Motor neuron (in vitro differentiated cells): ENCODE results near the gene AKR1D1. TPM values are rescaled to one million over a fixed set of nuclear protein-coding genes. Genes with fewer than 3 reads are reported as not detected.
A peak's percentile ranks its signal among the peaks of the same experiment; 100 is the strongest.
"Not testable (repeated sequence)": the region's sequence is repeated elsewhere in the genome, so short reads cannot be mapped to it uniquely, and the experiment has no call there.

ENCODE experiments used
- ATAC-seq, 8 experiments: fragments of 200-7000 bp; cut with Tn5 transposase; replicated peaks in 6 of 8; 2 replicates each; pipeline ENCODE4 v1.8.0; 2021; ENCODE audit warnings: mild to moderate bottlenecking in 8 of 8, moderate library complexity in 8 of 8
- H3K27ac ChIP-seq, 2 donors: fragments of 250-450 bp; sonication (Bioruptor Pico); 2 replicates each; pipeline ENCODE4 v1.9.0; 2021; ENCODE audit warnings: antibody characterized with exemption in 2 of 2, mild to moderate bottlenecking in 2 of 2, moderate library complexity in 1 of 2
- H3K4me1 ChIP-seq, 2 donors: fragments of 250-450 bp; sonication (Bioruptor Pico); replicated peaks in 1 of 2; 2 replicates each; pipeline ENCODE4 v1.6.1; 2021; ENCODE audit warnings: antibody characterized with exemption in 2 of 2, mild to moderate bottlenecking in 2 of 2, moderate library complexity in 1 of 2
- H3K4me3 ChIP-seq, 5 donors: fragments of 250-450 bp; sonication (Bioruptor Pico); 2 replicates each; pipeline ENCODE4 v1.9.0; 2021; ENCODE audit warnings: antibody characterized with exemption in 5 of 5, mild to moderate bottlenecking in 5 of 5, moderate library complexity in 4 of 5
- WGBS, 10 experiments: fragments of 450-650 bp; shearing (Covaris generic); methylation state at CpG; one replicate each; pipeline ENCODE4 v1.0.0; 2022; 5-methylcytosine and 5-hydroxymethylcytosine counted together
- in situ Hi-C, 9 experiments: fragments of 400-800 bp; cut with MboI; loops; one replicate each; pipeline ENCODE4 v1.15.0; 2021; ENCODE audit warnings: low sequenced_read_pairs in 9 of 9, low pct_unique_long_range_greater_than_20kb in 2 of 9; ENCODE audit not compliant: unreplicated experiment in 9 of 9
- total RNA-seq, 8 experiments: library from RNA; unstranded; fragments of 300-600 nt; gene quantifications; 2 replicates each; pipeline versions ENCODE4 v1.2.3 to v1.2.4, GENCODE V29; 2022

The AKR1D1 gene
- total RNA-seq, 8 experiments from 2014 or later, result 0.05 to 0.88 (median 0.26) TPM; not detected in 2

DNA sequence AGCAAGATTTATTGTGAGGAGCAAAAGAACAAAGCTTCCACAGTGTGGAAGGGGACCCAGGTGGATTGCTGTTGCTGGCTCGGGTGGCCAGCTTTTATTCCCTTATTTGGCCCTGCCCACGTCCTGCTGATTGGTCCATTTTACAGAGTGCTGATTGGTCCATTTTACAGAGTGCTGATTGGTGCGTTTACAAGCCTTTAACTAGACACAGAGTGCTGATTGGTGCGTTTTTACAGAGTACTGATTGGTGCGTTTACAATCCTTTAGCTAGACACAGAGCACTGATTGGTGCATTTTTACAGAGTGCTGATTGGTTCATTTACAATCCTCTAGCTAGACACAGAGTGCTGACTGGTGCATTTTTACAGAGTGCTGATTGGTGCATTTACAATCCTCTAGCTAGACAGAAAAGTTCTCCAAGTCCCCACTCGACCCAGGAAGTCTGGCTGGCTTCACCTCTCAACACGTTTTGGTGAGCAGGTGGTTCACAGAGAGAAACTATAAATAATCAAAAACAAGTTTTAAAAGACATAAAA is 24.5 kb upstream of the AKR1D1 start:
- H3K4me1 ChIP-seq, ATAC-seq, H3K27ac ChIP-seq, H3K4me3 ChIP-seq, in situ Hi-C loops: not testable (repeated sequence)
- WGBS, 10 experiments, result 0 to 100% (median 80%) methylated on average over 1 to 6 of the region's 7 CpGs; no CpG with 5 or more reads in 1 of the 10 experiments

DNA sequence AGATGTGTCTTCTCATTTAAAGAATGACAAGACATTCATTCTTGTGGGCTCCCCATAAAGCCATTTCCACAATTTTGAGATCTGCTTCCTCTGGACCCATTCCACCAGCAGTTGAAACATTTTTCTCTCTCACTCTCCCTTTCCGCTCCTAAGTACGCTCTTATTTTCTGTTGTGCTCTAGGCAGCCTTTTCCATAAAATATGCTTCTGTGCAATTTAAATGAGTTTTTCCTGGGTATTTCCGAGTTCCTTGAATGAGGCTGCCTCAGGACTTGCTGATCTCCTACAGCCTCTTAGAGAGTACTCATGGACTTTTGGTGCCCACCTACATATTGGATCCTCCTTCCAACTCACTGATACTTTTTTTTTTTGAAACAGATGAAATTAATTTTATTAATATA is 23.6 kb upstream of the AKR1D1 start:
- Histone ChIP-seq H3K27ac (no peak overlapping the region), H3K4me3 (no peak overlapping the region), H3K4me1 (no peaks in the 10 kb centered on the region)
- WGBS, 10 experiments, result 19 to 100% (median 80%) methylated on average over 1 to 3 of the region's 3 CpGs
- ATAC-seq, result peak in 2 of 8 experiments; percentile 78 to 87
- in situ Hi-C loops, result no loop called here

DNA sequence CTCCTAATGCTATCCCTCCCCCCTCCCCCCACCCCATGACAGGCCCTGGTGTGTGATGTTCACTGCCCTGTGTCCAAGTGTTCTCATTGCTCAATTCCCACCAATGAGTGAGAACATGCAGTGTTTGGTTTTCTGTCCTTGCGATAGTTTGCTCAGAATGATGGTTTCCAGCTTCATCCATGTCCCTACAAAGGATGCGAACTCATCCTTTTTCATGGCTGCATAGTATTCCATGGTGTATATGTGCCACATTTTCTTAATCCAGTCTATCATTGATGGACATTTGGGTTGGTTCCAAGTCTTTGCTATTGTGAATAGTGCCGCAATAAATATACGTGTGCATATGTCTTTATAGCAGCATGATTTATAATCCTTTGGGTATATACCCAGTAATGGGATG is 20.6 kb upstream of the AKR1D1 start:
- H3K4me1 ChIP-seq, in situ Hi-C loops, H3K27ac ChIP-seq, ATAC-seq, H3K4me3 ChIP-seq: not testable (repeated sequence)
- no CpG with 5 or more reads among the region's 4 CpGs for WGBS, 10 experiments

DNA sequence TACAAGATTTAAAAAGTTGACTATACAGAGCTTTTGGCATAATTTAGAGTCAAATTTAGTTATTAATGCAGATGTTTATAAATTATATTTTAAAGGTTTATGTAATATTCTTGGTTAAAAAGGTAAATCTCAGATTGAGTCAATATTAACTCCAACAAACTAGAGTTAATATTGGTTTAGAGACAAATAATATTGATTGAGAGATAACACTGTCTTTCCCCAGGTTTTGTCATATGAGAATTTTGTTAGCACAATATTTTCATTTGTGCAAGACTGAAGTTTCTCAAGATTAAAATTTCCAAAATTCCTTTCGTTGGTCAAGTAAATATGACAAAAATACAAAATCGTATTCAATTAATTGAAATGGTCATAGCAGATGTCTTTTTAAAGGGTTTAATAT is 12.9 kb upstream of the AKR1D1 start:
- no peak overlapping the region for H3K27ac ChIP-seq
- no peak for ATAC-seq
- H3K4me3 ChIP-seq, result no peak overlapping the region
- in situ Hi-C loops, result no loop called here
- 0 to 96% (median 80%) methylated on average over 2 of the region's 2 CpGs; no CpG with 5 or more reads in 1 of the 10 experiments for WGBS, 10 experiments
- peaks cover 0 to 3% of the 10 kb centered on the region in 2 donors for H3K4me1 ChIP-seq

DNA sequence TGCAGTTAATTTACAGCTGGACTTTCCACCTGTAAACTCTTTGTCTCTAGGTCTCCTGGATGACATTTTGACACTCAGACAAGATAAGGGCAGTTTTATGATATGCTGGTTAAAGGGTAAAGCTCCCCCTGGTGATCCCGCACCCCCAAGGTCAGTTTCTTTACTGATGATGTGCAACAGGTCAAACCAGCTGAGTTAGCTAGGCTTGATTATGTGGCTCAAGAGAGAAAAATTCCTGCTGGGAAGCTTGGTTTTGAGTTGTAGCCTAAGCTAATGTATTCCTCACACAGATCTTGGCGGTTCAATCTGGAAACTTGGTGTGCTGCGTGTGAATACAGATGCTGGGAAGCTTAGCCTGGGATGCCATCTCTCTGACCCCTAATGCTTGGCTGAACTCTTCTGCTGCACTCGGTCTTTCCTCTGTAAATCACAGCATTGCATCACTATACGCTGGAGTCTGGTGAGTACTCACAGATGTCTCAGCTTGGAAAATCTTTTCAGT is 11.4 kb upstream of the AKR1D1 start:
- ATAC-seq, result peak in 7 of 8 experiments; percentile 38 to 100 (median 98)
- in situ Hi-C loops, result no loop called here
- Histone ChIP-seq H3K4me1 (peaks cover 0 to 3% of the 10 kb centered on the region in 2 donors), H3K27ac (no peak overlapping the region), H3K4me3 (no peak overlapping the region)
- 0 to 73% (median 0%) methylated on average over 1 to 5 of the region's 5 CpGs; no CpG with 5 or more reads in 3 of the 10 experiments for WGBS, 10 experiments

DNA sequence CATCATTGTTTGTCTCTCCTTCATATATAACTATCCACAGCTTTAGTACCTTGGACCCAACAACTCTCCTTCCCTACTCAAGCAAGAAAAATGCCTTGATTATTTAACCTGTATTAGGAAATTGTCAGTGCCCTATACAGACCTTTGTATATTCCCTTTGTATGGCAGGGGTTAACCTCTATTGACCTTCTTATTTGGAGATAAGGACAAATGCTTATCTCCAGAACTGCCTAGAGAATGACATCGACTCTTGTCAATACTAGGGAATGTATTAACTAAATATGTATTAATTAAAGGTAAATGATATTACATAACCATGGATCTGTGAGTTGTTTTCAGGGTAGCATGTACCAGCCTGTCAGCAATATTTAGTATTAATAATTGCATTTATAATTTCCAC is 10.4 kb upstream of the AKR1D1 start:
- Histone ChIP-seq H3K4me1 (peaks cover 0 to 3% of the 10 kb centered on the region in 2 donors), H3K27ac (no peak overlapping the region), H3K4me3 (no peak overlapping the region)
- in situ Hi-C loops, result no loop called here
- 0 to 100% (median 80%) methylated on average over 1 of the region's 1 CpG; no CpG with 5 or more reads in 3 of the 10 experiments for WGBS, 10 experiments
- no peak for ATAC-seq

DNA sequence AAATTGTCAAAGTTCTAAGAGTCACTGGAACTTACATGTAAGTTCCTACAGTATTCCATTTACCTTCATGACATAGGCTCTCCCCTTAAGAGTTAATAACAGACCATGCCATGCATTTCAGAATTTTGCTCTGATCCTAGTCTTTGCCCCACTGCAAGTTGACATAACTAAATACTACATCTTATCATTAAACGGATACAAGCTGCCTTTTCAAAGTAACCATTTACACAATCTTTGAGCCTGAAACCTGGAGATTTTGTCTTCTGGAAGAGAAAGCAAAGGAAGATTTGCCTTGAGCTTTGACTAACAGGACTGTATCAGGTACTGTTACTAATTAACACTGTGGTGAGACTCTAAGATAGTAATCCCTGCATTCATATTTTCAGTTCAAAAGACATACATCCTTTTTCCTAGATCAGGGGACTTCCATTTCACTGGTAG is 9.3 kb upstream of the AKR1D1 start:
- 25 to 100% (median 94%) methylated on average over 1 of the region's 1 CpG; no CpG with 5 or more reads in 4 of the 10 experiments for WGBS, 10 experiments
- Histone ChIP-seq H3K27ac (no peak overlapping the region), H3K4me1 (peaks cover 0 to 3% of the 10 kb centered on the region in 2 donors)

DNA sequence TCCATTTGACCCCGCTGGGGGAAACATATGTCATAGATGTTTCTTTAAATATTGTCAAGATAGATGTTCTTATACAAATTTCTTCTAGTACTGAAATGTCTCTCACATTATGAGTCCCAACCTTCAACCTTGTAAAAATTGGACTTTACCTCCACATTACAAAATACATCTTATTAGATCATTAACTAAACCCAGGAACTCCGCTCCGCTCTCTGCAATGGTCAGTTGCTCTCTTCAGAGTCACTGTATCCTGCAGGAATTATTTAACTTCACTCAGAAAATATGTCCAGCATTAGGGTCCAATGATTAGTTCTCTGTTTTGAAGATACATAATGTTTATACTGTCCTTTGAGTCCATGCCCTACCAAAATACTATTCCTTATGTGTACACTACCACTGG is 8.5 kb upstream of the AKR1D1 start:
- peaks cover 0 to 3% of the 10 kb centered on the region in 2 donors for H3K4me1 ChIP-seq

More for the DNA sequence above, 9.3 kb upstream of the AKR1D1 start:
- H3K4me3 ChIP-seq, result no peak overlapping the region
- ATAC-seq, result no peak
- in situ Hi-C loops, result no loop called here

DNA sequence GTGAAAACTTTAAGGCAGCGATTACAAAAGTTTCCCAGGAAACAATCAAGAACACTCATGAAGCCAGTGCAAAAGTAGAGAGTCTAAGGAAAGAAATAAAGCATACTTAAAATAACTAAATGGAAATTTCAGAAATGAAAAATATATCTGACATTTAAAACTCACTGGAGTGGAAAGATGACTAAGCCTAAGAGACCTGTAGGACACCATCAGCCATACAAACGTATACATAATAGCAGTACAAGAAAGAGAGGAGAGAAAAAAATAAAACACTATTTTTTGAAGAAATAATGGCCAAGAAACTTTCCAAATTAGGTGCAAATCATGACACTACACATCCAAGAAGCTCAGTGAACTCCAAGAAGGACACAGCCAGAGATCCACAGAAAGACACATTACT is 5.4 kb upstream of the AKR1D1 start:
- in situ Hi-C loops, result no loop called here
- ATAC-seq, result no peak
- Histone ChIP-seq H3K4me1 (no peaks in the 10 kb centered on the region), H3K4me3 (no peak overlapping the region), H3K27ac (no peak overlapping the region)
- 29 to 100% (median 84%) methylated on average over 2 of the region's 2 CpGs for WGBS, 10 experiments

More for the DNA sequence above, 8.5 kb upstream of the AKR1D1 start:
- Histone ChIP-seq H3K4me3 (no peak overlapping the region), H3K27ac (no peak overlapping the region)
- in situ Hi-C loops, result no loop called here
- no peak for ATAC-seq
- WGBS, 10 experiments, result 41 to 100% (median 100%) methylated on average over 1 to 3 of the region's 3 CpGs; no CpG with 5 or more reads in 1 of the 10 experiments

DNA sequence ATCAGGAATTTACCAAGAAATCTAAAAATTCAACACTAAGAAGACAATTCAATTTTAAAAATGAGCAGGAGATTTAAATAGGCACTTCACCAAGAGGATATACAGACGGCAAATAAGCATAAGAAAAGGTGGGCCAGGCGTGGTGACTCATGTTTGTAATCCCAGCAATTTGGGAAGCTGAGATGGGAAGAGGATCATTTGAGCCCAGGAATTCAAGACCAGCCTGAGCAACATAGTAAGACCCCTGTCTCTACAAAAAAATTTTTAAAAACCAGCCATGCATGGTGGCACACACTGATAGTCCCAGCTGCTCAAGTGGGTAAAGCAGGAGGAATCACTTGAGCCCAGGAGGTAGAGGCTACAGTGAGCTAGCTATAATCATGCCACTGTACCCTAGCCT is 3.5 kb upstream of the AKR1D1 start:
- ATAC-seq, result no peak
- in situ Hi-C loops, result no loop called here
- no peak overlapping the region for H3K27ac ChIP-seq
- WGBS, 10 experiments, result 0 to 88% (median 24%) methylated on average over 1 to 2 of the region's 2 CpGs; no CpG with 5 or more reads in 3 of the 10 experiments
- H3K4me1 ChIP-seq, result no peaks in the 10 kb centered on the region
- H3K4me3 ChIP-seq, result no peak overlapping the region

DNA sequence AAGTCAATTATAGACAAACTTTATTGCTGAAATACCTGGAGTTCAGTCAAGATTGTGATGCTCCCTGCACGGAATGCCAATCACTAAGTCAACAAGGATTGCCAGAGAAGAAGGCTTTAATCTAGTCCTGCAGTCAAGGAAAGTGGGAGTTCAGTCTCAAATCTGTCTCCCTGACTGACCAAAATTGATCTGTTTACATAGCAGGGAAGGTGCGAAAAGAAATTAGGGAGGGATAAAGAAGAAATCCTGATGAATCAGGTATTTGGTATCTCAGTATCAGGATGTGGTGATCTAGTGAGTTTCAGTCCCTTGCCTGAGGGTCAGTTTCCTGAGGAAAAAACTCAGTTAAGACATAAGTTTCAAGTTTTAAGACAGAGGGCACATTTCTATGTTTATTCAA is 2.1 kb upstream of the AKR1D1 start:
- 0 to 100% (median 83%) methylated on average over 1 to 2 of the region's 2 CpGs; no CpG with 5 or more reads in 2 of the 10 experiments for WGBS, 10 experiments
- H3K4me1 ChIP-seq, result no peaks in the 10 kb centered on the region
- in situ Hi-C loops, result no loop called here
- no peak overlapping the region for H3K27ac ChIP-seq
- no peak for ATAC-seq
- no peak overlapping the region for H3K4me3 ChIP-seq

DNA sequence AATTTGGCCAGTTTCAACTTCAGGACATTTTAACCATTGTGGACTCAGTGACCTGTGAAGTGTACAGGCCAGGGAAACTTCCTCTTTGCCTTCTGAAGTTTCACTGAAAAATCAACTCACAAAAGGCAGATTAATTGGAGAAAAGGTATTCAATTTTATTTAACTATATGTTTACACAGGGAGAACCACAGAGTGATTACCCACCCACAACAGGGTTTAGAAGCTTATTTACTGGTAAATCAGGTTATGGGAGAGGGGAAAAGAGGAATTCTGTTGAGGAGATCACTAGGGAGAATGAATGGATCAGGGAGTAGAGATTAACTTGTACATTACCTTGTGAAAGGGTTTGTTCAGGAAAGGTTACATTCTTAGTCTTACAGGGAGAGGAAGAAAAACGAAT is 1.7 kb upstream of the AKR1D1 start:
- no peak for ATAC-seq
- H3K4me3 ChIP-seq, result no peak overlapping the region
- 0 to 57% (median 27%) methylated on average over 1 of the region's 1 CpG; no CpG with 5 or more reads in 3 of the 10 experiments for WGBS, 10 experiments
- H3K27ac ChIP-seq, result no peak overlapping the region
- in situ Hi-C loops, result no loop called here
- no peaks in the 10 kb centered on the region for H3K4me1 ChIP-seq

DNA sequence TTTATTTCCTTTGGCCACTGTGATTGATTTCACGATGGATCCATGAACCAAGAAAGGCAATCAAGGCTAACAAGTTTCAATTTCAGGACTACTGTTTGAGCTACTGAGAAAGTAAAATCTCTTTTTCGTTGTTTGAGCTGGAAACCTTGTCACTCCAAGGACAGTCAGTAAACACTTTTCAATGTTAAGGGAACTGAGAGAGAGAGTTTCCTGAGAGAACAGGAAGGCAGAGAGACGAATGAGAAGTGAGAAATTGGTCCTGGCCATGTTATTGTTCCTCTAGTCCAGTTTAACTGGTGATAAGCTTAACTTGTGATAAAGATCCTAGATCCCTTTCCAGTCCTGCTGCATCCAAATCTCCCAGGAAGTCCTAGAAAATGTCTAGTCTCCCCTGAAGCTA is 909 bp upstream of the AKR1D1 start:
- Histone ChIP-seq H3K4me1 (no peaks in the 10 kb centered on the region), H3K4me3 (no peak overlapping the region), H3K27ac (no peak overlapping the region)
- in situ Hi-C loops, result no loop called here
- ATAC-seq, result no peak
- 18 to 100% (median 66%) methylated on average over 1 to 3 of the region's 3 CpGs; no CpG with 5 or more reads in 1 of the 10 experiments for WGBS, 10 experiments

DNA sequence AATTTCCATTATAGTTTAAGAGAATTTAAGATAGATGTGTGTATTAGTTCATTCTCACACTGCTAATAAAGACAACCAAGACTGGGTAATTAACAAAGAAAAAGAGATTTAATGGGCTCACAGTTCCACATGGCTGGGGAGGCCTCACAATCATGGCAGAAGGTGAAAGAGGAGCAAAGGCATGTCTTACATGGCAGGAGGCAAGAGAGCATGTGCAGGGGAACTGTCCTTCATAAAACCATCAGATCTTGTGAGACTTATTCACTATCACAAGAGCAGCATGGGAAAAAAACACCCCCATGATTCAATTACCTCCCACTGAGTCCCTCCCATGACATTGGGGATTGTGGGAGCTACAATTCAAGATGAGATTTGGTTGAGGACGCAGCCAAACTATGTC is 473 bp upstream of the AKR1D1 start:
- H3K4me1 ChIP-seq, H3K27ac ChIP-seq, ATAC-seq, H3K4me3 ChIP-seq, in situ Hi-C loops: not testable (repeated sequence)
- 29 to 100% (median 80%) methylated on average over 1 of the region's 1 CpG; no CpG with 5 or more reads in 3 of the 10 experiments for WGBS, 10 experiments
